Transverse colon (tissue), 4 donors: ENCODE results near the gene SLC44A4.
"Not testable (repeated sequence)": the region's sequence is repeated elsewhere in the genome, so short reads cannot be mapped to it uniquely, and the experiment has no call there.

ENCODE experiments used
- POLR2AphosphoS5 ChIP-seq, 3 donors: sonication (generic); formaldehyde crosslinking; IDR thresholded peaks; one replicate each; pipeline ENCODE4 v1.6.1; 2016; ENCODE audit warnings: antibody characterized with exemption in 3 of 3
- TF ChIP-seq, protein P1 (sequence below), 5 experiments: fragments of 200-600 bp in 3 of 5; fragments of 450-650 bp in 2 of 5; sonication (generic) in 3 of 5; IDR thresholded peaks; 1 replicate in 2 of 5; 2 replicates in 3 of 5; pipeline ENCODE4 v1.5.1; 2016 to 2017; ENCODE audit warnings: antibody characterized with exemption in 5 of 5, inconsistent platforms in 3 of 5, mild to moderate bottlenecking in 2 of 5, moderate library complexity in 1 of 5

DNA sequence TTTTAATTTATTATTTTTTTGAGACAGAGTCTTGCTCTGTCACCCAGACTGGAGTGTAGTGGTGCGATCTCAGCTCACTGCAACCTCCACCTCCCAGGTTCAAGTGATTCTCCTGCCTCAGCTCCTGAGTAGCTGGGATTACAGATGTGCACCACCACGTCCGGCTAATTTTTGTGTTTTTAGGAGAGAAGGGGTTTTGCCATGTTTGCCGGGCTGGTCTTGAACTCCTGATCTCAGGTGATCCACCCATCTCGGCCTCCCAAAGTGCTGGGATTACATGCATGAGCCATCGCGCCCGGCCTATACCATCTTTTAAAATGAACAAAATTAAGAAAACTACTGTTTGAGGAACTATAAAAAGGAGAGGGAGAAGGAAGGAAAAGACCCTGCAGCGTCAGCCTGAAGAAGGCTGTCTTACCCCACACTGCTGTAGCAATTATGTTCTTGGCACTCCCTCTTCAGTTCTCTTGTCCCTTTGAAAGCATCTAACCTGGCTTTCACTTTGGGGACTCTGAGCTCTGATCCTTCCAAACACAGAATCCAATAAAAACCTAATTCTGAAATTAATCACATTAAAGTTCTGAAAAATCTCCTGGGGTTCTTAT is 55.1 kb downstream of the SLC44A4 start:
- not testable (repeated sequence) for TF ChIP-seq POLR2AphosphoS5 (IDR thresholded peaks at IDR 0.05)
- TF ChIP-seq, protein P1, sequence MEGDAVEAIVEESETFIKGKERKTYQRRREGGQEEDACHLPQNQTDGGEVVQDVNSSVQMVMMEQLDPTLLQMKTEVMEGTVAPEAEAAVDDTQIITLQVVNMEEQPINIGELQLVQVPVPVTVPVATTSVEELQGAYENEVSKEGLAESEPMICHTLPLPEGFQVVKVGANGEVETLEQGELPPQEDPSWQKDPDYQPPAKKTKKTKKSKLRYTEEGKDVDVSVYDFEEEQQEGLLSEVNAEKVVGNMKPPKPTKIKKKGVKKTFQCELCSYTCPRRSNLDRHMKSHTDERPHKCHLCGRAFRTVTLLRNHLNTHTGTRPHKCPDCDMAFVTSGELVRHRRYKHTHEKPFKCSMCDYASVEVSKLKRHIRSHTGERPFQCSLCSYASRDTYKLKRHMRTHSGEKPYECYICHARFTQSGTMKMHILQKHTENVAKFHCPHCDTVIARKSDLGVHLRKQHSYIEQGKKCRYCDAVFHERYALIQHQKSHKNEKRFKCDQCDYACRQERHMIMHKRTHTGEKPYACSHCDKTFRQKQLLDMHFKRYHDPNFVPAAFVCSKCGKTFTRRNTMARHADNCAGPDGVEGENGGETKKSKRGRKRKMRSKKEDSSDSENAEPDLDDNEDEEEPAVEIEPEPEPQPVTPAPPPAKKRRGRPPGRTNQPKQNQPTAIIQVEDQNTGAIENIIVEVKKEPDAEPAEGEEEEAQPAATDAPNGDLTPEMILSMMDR (IDR thresholded peaks at IDR 0.05), result not testable (repeated sequence)
